ENCODE results near the gene KLHL29.

Gene KLHL29

GRCh38 chr2:23583467-23583866, 198.5 kb downstream of the KLHL29 start:
- DNase-seq, result no peak

DNA sequence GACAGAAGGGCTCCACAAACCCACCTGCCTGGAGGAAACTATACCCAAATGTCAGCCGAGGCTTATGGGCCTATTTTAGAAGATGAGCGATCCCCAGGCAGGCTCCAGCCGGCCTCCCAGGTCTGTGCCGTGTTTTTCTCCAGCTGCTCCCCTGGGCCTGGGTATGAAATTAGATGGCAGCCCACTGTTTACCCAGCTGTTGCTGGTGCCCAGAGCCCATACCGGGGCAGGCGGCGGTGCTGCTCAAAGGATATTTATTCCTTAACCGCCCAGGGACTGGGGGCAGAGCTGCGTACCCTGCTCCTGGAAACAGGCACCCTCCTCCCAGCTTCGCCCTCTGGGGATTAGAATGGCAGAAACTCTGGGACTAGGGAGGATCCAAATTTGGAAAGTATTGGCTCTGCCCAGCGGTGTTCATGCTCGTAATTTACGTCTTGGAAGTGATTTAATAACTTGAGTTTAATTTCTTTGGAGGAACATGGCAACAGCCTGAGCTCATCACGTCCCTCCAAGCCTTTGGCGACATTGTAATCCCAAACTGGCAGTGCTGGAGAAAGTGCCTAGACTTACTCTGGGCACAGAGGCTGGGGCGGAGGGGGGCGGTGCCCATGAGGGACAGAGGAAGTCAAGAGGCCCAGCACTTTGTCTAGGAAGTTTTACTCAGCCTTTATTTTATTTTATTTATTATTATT, 199.2 kb downstream of the KLHL29 start:
- DNase-seq, result no peak

DNA sequence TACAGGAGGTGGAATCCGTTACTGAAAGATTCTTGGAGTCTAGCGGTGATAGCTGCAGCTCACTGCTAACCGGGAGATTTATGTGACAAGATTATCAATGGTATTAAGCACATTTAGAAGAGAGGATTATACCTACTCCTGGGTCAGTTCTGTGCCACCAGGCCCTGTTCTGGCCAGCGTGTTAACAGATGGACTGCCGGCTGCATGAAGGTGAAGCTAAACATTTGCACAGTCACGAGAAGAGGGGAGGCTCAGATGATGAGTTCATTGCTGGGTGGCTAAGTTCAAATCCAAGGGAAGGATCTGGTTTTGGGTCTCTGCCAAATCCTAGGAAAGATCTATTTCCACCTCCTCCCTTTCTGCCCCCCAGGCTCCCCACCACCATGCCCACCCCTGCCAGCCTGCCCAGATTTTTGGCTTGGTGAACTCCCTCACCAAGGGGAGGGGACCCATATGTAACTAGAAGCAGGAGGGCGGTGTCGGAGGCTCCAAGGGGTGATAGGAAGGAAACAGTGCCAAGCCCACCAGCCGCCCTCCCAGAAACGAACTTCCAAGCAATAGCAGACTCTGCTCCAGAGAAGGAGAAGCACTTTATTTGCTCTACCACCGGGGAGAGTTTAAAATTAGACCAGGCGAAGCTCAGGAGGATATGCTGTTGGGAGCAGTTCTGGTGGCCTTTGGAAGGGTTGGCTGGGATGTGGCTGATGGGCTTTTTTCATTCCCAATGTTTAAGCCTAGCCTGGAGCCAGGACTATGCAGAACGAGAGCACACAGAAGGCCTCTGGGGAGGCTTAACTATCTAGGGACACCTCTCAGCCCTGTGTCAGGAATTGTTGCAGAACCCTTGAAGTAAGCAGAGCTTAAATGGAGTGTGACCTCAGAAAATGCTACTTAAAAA, 200.5 kb downstream of the KLHL29 start:
- DNase-seq, result no peak

DNA sequence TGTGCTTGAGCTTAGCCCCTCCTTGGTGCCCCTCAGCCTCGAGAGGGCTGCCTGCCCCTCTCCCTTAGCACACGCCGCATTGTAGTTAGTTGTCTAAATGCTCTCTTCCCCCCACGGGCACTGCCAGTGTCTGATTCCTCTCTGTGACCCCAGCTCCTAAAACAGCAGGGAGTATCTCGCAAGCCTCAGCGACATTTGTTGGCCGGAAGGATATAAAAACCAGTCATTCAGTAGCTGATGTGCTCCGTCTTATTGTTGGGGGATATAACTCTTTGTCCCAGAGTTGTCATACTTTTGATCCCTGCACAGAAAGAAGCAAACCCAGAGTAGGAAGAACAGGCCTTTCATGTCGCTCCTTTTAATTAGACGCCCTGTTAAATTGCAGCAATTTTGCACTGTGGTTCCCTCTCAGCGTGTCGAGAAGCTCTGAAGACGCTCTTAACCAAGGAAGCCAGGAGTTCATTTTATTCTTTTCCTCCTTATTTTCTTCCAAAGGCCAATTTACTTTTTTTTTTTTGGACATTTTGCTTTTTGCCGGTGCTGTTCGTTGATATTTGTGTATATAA, 201.8 kb downstream of the KLHL29 start:
- no peak for DNase-seq

- DNase-seq, result no peak
Observed at GRCh38 chr2:23587341-23587880, 202.4 kb downstream of the KLHL29 start.

- DNase-seq, result no peak
Observed at GRCh38 chr2:23588106-23588505, 203.1 kb downstream of the KLHL29 start.

DNA sequence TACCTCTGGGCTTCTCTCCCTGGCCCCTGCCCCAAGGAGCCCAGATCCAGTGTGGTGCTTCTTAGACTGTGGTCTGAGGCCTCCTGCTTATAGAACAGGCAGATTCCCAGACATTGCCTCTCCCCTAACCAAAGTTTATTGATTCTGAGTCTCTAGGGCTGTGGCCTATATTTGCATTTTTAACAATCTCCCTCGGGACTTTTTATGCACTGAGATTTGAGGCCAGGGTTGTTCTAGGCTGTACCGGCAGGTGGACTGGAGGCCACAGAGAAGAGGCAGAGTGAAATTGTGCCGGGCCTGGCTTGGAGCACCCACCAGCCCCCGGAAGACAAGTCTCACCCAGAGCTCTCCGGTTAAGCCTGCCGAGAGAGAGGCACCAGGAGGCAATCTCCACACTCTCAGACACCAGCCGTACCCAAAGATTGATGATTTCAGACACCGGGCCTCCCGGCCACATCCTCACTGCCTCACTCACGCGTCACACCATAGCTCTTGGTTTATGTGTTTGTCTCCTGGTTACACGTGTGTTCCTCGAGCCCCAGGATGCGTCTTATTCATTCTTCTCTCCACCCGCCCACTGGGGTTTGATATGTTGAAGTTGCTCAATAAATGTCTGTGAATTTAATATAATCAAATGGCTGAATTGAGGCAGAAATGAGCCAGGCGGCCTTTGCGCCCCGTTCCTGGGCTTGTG, 203.7 kb downstream of the KLHL29 start:
- DNase-seq, result no peak

- no peak for DNase-seq
Observed at GRCh38 chr2:23589220-23589647, 204.3 kb downstream of the KLHL29 start.

- no peak for DNase-seq
Observed at GRCh38 chr2:23589739-23590138, 204.8 kb downstream of the KLHL29 start.

DNA sequence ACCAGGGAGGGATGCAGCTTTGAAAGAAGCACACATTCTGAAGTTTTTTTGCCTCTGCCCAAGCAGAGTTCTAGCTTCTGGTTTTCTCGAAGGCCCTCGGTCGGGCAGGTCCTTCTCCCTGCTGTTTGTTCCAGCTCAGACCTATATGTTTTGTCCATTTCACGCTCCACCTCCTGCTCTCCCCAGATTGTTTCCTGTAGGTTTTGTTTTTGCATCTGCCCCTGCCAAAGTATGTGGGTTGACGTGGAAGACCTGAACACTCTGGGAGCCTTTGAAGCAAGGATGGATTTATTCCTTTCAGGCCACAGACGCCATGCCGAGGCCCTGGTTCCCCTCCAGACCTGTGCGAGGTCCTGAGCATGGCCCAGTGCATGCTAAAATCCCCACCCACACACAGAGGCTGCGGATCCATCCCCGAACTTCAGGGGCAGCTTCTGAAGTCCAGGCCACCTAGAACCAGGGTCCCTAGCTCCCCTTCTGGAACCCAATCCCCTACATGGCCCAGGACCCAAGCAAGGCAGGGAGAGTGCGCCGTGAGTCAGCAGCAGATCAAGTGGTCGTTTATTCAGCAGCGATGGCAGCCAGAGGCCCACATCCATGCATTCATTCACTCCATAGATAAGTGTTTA, 205.4 kb downstream of the KLHL29 start:
- no peak for DNase-seq

GRCh38 chr2:23591111-23591510, 206.1 kb downstream of the KLHL29 start:
- no peak for DNase-seq

DNA sequence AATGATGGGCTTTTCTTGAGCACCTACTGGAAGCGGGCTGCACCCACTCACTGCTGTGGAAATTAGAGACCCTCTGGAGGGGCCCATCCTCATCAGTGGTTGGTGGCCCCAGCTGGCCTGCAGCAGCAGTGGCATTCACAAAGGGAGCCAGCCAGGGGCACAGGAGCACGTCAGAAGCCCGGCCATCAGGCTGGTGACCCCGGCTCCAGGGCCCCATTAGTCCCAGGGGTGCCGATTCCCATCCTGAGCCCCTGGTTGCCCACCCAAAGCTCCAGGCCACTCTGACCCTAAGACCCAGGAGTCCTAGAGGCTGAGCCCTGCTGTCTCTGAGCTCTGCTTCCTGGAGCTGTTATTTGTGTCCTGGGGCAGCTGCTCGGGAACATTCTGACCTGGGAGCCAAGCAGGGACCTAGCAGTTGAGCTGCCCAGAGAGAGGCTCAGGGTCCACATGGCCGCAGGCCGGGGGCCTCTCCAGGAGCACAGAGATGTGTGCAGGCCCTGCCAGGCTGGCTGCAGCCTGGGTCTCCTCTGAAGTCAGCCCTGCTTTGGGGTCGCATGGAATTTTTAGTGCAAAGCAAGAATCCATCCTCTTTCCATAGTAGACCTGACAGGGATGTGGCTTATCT, 207.2 kb downstream of the KLHL29 start:
- DNase-seq, result no peak

GRCh38 chr2:23592898-23593751, 208.1 kb downstream of the KLHL29 start:
- no peak for DNase-seq

DNA sequence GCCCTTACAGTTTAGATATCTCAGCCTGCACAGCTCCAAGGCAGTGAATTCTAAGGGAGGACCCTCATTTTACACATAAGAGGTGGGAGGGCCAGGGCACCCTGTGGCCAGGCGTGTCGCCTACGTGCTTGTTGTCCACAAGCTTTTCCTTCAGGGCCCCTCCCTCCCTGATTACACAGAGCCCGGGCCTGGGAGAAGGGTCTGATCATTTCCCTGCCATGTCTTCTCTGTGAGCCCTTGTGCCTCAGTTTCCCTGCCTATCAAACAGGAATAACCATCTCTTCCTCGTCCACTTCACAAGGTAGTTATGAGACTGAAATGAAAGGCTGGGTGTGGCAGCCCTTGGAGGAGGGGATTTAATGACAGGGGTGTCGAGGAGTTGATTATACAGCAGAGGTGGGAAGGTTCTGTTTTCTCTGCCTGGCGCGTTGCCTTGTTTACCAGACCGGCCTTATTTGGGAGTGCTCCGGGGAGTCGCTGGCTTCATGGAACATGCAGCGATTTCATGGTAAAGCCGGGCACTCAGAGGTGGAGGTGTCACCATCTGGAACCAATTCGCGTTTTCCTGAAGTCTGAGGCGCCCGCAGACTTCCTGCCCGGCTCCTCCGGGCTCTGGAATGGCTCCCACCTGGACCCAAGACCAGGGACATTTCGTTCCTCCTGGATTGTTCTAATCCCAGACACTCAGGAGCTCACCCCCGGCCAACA, 208.9 kb downstream of the KLHL29 start:
- no peak for DNase-seq

DNA sequence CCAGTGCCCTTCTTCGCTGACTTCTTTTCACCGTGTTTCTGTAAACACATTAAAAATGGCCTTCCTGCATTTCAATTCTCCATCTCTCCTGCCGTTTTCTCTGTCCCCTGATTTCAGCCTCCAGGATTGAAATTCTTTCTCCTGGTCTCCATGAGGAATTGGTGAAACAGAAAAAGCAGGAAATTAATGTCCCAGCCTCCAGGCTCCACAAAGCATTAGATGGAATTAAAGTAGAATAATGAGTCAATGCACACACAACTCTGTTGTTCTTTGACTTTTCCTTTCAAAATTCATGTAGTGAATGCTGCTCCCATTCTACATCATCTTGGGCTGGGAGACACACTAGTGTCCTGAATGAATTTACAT, 209.5 kb downstream of the KLHL29 start:
- no peak for DNase-seq

- no peak for DNase-seq
Observed at GRCh38 chr2:23595021-23595420, 210.0 kb downstream of the KLHL29 start.

GRCh38 chr2:23595601-23596251, 210.7 kb downstream of the KLHL29 start:
- DNase-seq, result no peak

- DNase-seq, result no peak
Observed at GRCh38 chr2:23596316-23596885, 211.4 kb downstream of the KLHL29 start.

DNA sequence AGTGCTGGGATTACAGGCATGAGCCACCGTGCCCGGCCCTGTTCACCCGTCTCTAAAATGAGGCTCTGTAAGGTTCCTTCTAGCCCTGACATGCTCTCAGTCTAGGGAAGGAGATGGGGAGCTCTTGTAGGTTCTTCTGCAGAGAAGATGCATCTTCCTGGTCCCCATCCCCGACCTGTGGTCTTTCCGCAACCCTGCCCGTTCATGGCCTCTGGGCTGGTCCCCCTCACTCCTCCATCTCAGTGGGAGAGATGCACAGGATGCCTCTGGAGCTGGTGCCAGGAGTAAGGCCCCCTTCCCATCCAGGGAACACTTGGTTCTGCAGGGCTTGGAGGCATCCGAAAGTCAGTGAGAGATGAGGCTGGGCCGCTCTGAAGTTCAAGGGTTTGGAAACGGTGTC, 212.7 kb downstream of the KLHL29 start:
- DNase-seq, result no peak

- DNase-seq, result no peak
Observed at GRCh38 chr2:23599006-23599405, 214.0 kb downstream of the KLHL29 start.

Data from stimulated activated CD4-positive, alpha-beta T cell treated with anti-CD3 and anti-CD28 coated beads, Interleukin-2, amount 100 ng/mL, for 48 hours (primary cell).